ENCODE measurements around the gene RPL36. TPM values are rescaled to one million over a fixed set of nuclear protein-coding genes. Genes with fewer than 3 reads are reported as not detected.

Gene RPL36
- total and polyA plus RNA-seq, 2 of the 8 experiments (the other 6 are each of a cell fraction or from before 2014, with no cell fraction given) = 951 to 1,075 TPM

DNA sequence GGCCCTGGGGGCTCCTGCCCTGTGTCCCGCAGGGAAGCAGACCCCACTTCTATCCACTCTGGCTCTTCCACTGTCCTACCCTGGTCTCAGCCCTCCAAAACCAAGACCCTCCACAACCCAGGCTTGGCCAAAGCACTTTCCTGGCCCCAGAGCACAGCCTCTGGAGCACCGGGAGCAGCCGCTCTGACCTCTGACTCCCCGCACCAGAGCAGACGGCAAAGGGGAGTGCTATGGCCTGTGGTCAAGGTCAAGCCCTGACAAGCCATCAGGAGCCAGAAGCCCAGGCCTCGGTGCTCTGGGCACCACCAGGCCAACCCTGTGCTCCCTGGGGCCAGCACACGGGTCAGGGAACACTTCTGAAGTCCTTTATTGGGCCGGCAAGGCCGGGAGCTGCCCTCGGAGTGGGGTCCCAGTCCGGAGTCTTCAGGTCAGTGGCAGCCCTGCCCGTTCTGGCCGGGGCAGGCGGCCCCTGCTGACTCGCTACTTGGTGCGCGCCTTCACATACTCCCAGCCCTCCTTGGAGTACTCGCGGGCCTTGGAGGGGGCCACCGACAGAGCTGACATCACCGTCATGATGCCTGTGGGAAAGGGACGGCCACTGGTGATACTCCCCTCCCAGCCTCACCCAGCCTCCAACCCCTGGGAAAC lies 11.9 kb upstream of the RPL36 start:
- no peak overlapping the region for H3K27ac ChIP-seq (ENCODE audit: low read depth, low read length)
- H4K20me1 ChIP-seq (replicated peaks in 1 of 2; ENCODE audit: control insufficient read depth in 1 of 2, insufficient read depth in 2 of 2, low read length in 2 of 2) = peaks cover 0 to 8% of the 10 kb centered on the region in 2 experiments
- no peak overlapping the region for H2BK5ac ChIP-seq (ENCODE audit: low read depth, low read length)
- no peak overlapping the region for H2AFZ ChIP-seq (ENCODE audit: low read length)
- H3K23me2 ChIP-seq (ENCODE audit: low read depth, low read length) = peaks cover 22% of the 10 kb centered on the region; the same call in 1 of the 2 replicates
- H3K14ac ChIP-seq (ENCODE audit: insufficient read length) = no peak overlapping the region
- WGBS, 2 experiments (ENCODE audit: extremely low coverage in 1 of 2, insufficient coverage in 1 of 2, insufficient read length in 1 of 2, insufficient replicate concordance in 2 of 2, low coverage in 1 of 2, low lambda C conversion rate in 2 of 2, missing lambda C conversion rate in 1 of 2) = 91% methylated on average over 16 of the region's 22 CpGs; no CpG with 5 or more reads in 1 of the 2 experiments
- H3K79me2 ChIP-seq (ENCODE audit: control insufficient read depth in 1 of 2, insufficient read depth in 2 of 2, low read length in 2 of 2) = no peaks in the 10 kb centered on the region
- no peaks in the 10 kb centered on the region for H3K36me3 ChIP-seq (ENCODE audit: control insufficient read depth in 2 of 4, insufficient read depth in 4 of 4, low read length in 3 of 4)
- FAIRE-seq (no peak), DNase-seq (ENCODE audit: low read depth in 1 of 2, low spot score in 2 of 2) (no peak)
- no peak overlapping the region for H2BK12ac ChIP-seq (ENCODE audit: low read depth, low read length)
- peaks cover 0 to 14% (median 2%) of the 10 kb centered on the region in 4 experiments; a peak in 5 of 7 replicates for H3K4me1 ChIP-seq (replicated peaks in 1 of 4; ENCODE audit: control insufficient read depth in 3 of 4, insufficient read depth in 4 of 4, low read length in 3 of 4)
- H3K9me3 ChIP-seq (ENCODE audit: insufficient read depth in 2 of 2, low read depth in 1 of 2, low read length in 1 of 2) = no peaks in the 10 kb centered on the region
- H3K23ac ChIP-seq (ENCODE audit: insufficient read length) = no peak overlapping the region
- no peak overlapping the region for H2AK5ac ChIP-seq (ENCODE audit: low read depth, low read length)
- CTCF ChIA-PET (ENCODE audit: partially characterized antibody) = interaction anchor here (3.0 kb wide), 1 partner anchor 11 kb away, joined by 26 read pairs; the partner anchor contains the start of gene RPL36
- no peak overlapping the region for H4K5ac ChIP-seq (ENCODE audit: insufficient read length, low read depth, low read length)
- no peak overlapping the region for H3K18ac ChIP-seq (ENCODE audit: extremely low read depth, low read length)
- H2BK15ac ChIP-seq (ENCODE audit: low read length) = no peak overlapping the region
- no peak overlapping the region for H3K4ac ChIP-seq (replicated peaks; ENCODE audit: insufficient read length, low read depth, low read length)
- peaks cover 3% of the 10 kb centered on the region; the same call in 1 of the 2 replicates for H3K79me1 ChIP-seq (ENCODE audit: low read depth, low read length)
- POLR2A ChIA-PET (ENCODE audit: partially characterized antibody) = interaction anchor here (0.6 to 4.1 kb wide), 7 partner anchors 9 to 40 kb away, joined by 3 to 51 read pairs (median 5); partner anchors contain the start of gene RPL36
- H2BK120ac ChIP-seq (replicated peaks; ENCODE audit: low read depth, low read length) = no peak overlapping the region
- peak overlapping the region; percentile 57; the same call in 1 of the 2 replicates for H4K8ac ChIP-seq (ENCODE audit: extremely low read depth, insufficient read depth, low read length)
- no peak for TF ChIP-seq FOSL1 (IDR thresholded peaks at IDR 0.05; ENCODE audit: insufficient read depth, low read depth, low read length)
- H2BK20ac ChIP-seq (ENCODE audit: low read length) = no peak overlapping the region
- H3K4me2 ChIP-seq (ENCODE audit: insufficient read depth in 1 of 2, low read depth in 2 of 2, low read length in 2 of 2) = no peak overlapping the region
- H3K4me3 ChIP-seq (ENCODE audit: extremely low read depth in 1 of 4, insufficient read depth in 2 of 4, low read depth in 3 of 4, low read length in 4 of 4) = no peak overlapping the region
- H3K56ac ChIP-seq (replicated peaks; ENCODE audit: insufficient read length, low read depth, low read length) = no peak overlapping the region
- no peak overlapping the region for H3K9ac ChIP-seq (replicated peaks in 1 of 4; ENCODE audit: extremely low read depth in 1 of 4, low read depth in 3 of 4, low read length in 3 of 4)
- no peaks in the 10 kb centered on the region for H3K27me3 ChIP-seq (replicated peaks in 1 of 4; ENCODE audit: control insufficient read depth in 3 of 4, extremely low read depth in 1 of 4, insufficient read depth in 3 of 4, low read length in 3 of 4)
- H4K91ac ChIP-seq (replicated peaks; ENCODE audit: insufficient read length, low read length) = no peak overlapping the region
